NCI-H2196 (cell line): ENCODE results near the gene CCDC197.

Experiments used
- DNase-seq: peaks from one replicate; lab custom pipeline; 2025; ENCODE audit not compliant: unreplicated experiment; lab: John Stamatoyannopoulos, UW

The CCDC197 gene

DNA sequence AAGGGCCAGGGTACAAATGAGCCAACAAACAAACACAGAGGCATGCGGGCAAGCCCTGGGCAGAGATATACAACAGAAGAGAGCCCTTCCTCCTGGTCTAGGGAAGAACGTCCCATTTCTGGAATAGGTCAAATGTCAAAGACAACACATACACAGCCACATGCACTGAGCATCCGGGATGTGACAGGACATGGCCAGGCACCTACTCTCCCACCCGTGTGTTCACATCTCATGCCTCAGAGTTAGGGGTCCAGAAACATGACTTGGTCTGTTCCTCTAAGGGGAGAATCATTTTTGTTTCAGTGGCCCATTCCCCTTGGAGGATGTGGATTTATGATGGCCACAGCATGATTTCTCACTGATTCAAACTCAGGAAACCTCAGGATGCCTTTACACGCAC lies 19.9 kb upstream of the CCDC197 start:
- DNase-seq, result no peak

DNA sequence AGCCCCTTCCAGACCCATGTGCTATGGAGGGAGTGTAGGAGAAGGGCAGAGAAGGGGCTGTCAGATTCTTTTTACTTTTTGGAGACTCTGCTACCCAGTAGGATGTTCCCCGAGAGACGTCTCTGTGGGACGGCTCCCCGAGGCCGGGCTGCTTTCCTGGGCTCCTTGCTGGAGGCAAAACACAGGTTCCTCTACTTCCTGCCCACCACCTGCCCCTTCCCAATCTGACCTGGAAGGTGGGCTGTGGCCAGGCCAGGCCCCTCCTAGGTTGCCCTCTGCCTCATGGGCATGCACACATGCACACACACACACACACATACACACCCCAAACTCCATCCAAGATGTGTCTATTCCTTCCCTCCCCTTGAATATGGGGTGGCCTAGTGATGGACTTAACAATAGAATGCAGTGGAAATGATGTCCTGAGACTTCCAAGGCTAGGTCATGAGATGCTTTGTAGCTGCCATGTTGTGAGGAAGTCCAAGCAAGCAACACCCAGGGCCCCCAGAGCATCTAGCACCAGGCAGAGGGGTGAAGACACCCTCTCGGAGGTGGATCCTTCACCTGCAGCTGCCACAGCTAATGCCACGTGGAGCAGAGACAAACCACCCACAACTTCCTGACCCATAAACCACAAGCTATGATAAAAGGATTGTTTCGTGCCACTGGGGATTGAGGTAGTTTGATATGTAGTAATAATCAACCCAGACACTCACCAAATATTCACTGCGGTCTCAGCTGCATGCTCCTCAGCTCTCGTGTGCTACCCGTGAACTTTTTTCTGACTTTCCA lies 19.1 kb upstream of the CCDC197 start:
- DNase-seq, result no peak

DNA sequence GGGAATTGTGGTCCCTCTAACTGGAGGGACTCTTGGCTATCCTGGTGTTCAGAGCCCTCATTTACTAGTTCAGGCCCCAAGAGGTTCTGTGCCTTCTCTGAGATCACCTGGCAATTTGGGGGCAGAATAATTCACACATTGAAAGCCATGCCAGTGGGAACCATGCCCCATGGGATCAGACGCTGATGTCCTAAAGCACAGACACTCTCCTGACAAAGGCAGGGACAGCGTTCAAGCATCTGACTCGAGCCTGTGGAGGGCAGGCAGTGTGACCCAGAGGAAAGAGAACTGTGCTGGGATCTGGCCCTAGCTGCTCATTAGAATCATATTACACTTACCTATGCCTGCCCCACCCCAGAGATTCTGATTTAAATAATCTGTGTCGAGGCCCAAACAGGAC lies 18.4 kb upstream of the CCDC197 start:
- DNase-seq, result no peak

DNA sequence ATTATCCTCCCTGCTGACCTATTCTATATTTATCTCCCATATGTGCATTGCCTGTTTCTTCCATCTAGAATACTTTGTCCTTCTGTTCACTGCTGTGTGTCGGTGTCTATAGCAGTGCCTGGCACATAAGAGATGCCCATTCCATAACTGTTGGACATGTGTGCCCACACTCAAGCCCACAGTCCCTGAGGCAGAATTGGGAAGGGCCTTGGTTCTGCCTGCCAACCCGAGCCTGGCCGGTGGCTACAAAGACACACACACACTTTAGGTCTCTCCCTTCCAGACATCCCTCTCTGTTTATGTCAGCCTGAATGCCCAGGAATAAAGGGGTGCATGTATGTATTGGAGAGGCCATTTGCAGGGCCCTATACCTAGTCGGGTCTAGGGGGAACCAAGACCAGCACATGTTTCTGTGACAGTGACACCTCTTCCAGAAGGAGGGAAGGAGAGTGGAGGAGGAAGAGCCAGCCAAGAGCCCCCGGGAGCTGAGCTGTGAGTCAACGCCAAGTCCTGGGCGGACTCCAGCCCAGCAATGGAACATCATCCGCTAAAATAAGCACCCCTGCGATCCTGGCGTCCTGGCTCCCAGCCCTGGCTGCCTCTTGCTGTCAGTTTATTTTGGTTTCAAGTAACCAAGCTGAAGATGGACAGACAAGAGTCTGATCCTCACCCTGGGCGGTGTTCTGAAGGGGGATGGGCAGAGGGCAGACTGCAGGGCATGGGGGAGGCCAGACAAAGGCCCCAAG lies 16.5 kb upstream of the CCDC197 start:
- DNase-seq, result no peak

DNA sequence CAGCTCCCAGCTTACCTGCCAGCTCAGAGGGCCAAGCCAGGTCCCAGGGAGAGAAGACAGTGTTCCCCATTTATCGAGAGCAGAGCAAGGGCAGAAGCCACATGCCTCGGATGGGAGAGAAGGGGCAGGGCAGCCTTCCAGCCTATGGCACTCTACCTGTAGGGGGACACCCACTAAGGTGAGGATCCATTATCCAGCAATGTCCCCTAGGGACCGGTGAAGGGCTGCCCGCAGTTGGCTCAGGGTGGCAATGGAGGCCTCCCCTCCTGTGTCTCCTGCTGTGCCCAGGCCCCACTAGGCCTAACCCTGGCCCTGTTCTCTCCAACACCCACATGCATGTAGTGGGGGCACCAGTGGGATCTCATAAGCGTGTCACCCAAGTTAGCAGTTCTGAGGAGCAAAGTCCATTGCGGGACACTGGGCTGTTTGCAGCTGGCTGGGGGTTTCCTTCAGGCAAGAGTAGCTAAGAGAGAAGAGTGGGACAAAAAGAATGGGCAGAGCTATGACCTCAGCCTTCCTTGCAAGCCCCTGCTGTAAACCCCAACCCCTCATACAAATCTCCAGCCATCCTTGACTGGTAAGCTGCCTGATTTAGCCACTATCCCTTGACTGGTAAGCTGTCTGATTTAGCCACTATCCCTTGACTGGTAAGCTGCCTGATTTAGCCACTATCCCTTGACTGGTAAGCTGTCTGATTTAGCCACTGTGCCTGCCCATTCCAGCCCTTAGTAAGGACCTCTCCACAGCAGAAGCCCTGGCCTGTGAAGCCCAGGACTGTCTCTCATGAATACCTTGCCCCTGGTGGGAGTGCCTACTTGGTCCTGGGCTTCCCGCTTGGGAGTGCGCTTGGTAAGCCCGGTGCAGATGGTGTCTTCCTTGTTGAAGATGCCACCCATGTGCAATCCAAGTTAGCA lies 15.5 kb upstream of the CCDC197 start:
- DNase-seq, result no peak

DNA sequence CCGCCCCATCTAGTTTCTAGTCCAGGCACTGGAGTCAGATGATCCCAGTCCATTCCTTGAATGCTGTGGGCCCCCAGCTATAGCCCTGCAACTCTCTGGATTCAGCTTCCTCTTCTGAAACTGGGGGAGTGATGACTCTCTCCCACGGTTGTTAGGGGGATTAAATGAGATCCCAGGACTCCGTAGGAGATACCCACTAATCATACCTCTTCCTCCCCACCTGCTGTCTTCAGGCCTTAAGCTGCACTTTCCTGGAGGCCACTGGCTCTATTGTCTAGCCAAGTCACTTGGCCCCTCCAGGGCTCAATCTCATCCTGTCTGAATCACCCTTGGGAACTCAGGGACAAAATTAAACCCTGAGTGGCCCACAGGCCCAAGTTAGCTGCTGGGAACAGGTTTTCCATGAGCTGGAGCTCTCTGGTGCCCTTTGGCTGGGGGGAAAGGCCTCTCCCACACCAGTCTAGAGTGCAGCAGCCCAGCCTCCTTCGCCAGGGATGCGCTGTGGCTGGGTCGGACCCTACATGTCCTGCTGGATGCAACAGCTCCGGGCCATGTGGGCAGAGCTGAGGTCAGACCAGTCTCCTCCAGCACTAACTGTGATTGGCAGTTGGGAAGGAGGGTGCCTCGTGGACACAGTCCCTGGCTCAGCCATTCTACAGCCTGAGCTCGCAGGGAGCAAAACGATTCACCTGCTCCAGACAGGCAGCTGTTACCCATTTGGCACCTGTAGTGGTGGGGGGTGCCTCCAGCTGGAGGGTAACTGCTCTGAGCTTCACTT lies 14.7 kb upstream of the CCDC197 start:
- no peak for DNase-seq

DNA sequence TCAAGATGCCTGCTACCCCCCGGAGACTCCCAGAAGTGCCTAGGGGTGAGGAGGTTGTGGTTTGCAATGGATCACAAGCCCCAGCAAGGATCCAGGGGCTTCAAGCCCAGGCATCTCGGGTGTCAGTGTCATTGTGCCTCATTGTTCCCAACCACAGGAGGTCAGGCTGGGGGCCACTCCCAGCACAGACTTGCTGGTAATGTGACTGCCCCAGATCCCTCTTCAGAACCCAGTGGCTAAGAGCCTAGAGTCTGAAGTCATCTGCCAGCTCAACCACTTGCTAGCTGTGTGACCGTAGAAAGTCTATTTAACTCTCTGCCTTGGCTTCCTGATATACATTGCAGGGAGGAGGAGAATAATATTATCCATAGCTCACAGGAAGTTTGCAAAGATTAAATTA lies 13.0 kb upstream of the CCDC197 start:
- DNase-seq, result no peak

DNA sequence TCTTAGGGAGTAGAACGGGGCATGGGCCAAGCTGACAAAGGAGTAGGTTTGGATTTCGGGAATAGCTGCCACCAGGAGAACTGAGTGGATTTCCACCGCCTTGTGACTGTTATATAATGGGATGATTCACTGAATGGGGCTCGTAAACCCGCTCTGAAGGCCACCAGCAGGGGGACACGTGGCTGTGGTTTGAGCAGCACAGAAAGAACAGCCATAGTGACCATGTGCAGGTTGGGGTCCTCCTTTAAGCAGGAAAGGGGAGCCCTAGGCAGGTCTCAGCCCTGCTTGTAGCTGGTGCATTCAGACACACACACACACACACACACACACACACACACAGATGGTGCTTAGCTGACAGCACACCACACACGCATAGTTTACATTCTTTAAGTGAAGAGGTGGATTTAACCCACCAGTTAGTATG lies 12.1 kb upstream of the CCDC197 start:
- no peak for DNase-seq

DNA sequence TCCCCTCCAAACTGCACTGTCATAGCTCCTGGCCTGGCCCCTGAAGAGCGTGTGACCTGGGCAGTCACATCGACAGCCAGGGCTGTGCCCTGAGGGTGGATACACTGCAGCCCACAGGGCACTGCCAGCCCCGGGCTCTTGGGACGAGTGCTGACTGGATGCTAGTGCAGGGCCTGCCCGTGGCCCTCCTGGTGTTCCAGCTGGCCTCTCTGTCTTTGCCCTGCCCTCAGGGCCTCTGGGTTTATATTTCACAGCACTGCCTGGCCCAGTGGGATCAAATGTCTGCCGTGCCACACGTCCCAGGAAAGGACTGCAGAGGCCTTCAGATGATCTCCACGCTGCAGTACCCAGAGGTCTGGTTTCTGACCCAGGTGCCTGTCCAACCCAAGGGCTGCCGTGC lies 10.1 kb upstream of the CCDC197 start:
- no peak for DNase-seq

DNA sequence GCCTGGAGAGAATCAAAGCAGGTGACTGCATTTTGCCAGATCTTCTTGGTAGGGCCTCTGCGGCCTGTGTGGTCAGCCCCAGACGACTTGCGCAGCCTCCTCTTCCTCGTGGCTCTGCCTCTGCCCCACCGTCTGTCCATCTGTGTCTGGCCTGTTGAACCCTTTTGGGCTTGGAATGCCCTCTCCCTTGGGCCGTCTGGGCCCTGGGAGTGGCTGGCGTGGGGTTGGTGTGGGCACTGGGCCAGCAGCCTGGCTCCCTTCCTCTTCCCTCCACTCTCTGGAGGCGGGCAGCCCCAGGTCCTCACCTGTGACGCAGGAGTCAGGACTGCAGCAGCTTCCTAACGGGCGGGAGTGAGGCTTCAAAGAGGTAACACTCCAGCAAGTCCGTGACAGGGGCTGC lies 9.7 kb upstream of the CCDC197 start:
- DNase-seq, result no peak

DNA sequence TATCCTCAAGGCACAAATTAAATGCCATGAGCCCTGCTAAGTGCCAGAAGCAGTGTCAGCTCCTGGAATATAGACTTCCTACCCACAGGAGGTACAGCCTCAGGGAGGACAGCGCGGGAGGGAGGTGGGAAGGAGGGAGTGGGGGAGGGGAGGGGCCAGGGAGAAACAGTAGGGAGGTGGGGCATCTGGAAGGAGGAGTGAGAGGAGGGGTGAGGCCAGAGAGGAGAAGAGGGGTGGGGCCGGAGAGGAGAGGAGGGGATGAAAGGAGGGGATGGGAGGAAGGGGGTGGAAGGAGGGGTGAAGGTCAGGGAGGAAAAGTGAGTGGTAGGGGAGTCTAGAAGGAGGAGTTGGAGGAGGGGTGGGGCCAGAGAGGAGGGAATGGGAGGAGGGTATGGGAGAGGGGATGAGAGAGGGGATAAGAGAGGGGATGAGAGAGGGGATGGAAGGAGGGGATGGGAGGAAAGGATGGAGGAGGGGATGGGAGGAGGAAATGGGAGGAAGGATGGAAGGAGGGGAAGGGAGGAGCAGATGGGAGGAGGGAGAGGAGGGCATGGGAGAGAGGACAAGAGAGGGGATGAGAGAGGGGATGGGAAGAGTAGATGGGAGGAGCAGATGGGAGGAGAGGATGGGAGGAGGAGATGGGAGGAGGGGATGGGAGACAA lies 9.2 kb upstream of the CCDC197 start:
- DNase-seq, result no peak

DNA sequence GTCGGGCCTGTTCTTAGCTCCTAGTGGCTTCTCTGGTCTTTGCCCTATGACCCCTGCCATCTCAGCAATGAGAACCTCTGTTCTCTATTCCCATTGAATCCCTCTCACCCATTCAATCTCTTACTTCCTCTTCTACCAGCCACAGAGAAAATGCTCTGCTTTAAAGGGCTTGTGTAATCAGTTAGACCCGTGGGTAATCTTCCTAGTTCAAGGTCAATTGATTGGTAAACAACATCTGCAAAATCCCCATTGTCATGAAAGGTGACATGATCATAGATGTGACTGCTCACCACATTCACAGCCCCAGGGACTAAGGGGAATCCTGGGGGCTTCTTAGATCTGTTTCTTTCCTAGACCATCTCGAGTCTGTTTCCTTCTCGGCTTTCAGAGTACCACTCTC lies 7.2 kb upstream of the CCDC197 start:
- no peak for DNase-seq

DNA sequence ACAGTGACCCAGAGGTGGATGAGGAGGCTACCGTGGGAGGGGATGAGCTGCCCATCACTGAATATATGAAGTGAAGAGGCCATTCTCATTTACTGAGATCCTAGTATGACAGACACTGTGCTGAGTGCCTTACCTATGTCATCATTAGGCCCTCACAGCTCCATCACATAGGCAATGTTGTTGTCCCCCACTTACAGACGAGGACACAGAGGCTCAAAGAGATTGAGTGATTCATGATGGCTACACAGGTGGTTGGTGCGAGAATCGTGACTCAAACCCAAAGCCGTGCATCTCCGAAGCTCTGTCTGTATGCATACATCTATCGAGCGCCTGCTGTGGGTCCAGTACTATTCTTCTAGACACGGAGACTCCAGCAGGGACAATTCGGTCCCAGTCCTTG lies 5.9 kb upstream of the CCDC197 start:
- DNase-seq, result no peak

DNA sequence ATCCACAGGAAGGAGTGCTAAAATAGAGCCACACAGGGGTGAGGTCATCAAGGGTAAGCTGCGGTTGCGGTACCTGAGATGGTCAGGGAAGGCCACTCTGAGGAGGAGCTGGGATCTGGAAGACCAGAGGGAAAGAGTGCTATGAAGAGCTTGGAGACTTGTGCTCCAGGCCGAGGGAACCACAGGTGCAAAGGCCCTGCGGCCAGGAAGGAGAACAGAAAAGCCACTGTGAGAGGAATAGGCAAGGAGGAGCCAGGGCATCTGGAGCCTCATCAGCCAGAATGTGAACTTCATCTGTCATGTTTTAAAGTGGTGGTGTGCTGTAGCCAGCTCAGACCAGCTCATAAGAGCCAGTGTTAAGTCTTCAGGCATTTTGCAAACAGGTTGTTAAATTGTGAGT lies 5.5 kb upstream of the CCDC197 start:
- DNase-seq, result no peak

DNA sequence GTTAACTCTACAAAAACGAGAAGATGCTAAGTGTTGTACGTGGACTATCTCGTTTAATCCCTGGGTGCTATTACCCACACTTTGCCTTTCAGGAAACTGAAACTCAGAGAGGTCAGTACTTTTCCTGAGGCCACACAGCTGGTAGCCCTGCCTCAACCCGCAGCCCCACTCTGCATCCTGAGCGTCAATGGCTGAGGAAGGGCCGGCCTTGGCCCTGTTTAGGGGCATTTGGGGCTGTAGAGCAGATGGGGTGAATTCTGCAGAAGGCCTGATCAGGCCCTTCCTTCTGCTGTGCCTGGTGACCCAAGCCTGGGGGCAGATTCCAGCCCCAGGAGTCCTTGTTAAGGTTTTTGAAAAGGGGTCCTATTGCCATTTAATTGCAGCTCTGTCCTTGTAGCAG lies 3.7 kb upstream of the CCDC197 start:
- DNase-seq, result no peak

DNA sequence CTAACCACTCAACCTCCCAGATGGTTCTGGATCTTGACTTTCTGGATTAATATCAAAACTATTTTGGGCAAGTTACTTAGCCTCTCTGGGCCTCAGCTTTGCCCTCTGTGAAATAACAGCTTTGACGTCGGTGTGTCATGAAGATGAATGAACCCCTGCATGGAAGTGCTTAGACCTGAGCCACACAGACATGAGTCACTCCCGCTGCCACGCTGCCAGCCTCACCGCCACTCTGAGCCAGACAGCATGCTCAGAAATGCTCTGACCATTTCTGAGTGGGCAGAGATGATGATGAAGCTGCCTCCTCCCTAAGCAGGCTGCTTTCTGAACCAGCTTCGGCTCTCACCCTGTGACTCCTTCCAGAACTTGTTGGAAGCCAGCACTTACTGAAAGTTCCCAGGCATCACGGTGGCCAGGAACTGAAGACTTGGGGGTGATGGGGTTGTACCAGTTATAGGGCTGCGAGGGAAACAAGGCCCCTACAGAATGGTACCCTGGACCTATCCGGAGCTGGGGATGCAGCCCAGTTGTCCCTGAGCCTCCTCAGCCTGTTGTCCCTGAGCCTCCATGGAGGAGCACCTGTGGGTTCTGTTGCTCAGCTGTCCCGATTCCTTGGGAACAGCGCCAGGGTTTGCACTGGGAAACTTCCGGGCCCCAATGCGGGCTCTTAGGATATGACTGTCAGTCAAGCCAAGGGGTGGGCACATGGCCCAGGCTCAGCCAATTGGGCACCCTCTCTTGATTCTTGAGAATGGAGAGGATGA lies 2.0 kb upstream of the CCDC197 start:
- DNase-seq, result no peak

DNA sequence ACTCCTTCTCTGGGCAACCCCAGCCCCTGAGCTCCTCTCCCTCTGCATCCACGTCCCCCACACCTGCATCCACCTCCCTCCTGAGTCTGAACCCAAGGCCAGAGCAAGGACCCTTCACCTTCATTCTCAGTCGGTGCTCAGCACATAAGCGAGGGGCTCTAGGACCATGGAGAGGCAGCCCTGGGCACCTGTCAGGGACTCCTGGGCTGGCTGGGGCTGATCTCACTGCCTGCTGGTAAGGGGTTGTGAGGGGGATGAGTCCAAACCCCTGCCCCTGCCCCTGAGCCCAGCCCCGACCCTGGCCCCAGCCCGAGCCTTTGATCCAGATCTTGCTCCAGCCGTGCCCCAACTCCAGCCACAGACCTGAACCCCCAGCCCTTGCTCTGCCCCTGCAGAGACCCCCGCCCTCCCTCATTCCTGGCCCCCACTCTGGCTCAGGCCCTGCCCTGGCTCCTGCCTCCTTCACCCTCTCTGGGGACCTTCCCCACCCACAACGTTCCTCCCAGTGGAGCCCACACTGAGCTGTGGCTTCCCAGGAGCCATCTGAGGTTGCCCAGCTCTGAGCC lies 888 bp upstream of the CCDC197 start:
- DNase-seq, result no peak

DNA sequence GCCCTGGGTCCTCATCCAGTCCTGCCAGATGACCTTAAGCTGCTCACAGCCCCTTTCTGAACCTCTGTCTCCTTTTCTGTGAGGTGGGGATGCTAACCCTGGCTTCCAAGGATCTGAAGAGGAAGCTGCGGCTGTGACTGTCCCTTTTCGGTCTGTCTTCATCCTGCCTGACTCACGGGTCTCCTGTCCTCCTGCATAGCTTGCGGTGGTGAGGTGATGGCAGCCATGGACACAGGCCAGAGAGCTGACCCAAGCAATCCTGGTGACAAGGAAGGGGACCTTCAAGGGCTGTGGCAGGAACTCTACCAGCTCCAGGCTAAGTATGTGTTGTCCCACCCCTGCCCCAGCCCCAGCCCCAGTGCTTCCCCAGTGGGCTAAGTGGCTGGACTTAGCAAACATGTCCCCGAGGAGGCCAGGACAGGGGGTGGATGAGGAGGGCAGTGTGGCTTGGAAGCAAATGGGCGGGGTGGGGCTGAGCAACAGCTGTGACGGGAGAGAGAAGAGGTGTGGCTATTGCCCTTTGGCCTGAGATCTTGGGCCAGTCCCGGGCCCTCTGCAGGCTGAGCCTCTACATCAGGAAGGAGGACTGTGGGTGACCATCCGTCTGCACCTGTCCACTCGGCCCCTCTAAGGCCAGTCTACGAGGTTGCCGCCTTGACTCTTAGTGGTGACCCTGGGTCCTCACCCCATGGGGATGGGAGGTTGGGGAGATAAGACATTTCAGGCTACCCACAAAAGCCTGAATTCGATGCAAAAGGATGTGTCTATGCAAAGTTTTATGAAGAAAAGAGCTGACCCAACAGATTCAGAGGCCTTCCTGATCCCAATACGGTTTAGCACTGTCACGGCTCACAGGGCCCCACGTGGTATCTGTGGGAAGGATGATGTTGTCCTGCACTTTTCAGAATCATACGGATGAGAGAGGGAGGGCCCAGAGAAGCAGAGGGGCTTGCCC lies 1.1 kb downstream of the CCDC197 start:
- DNase-seq, result no peak
